Adrenal gland (tissue), 12 donors: ENCODE results near the gene ALOX12B. TPM values are rescaled to one million over a fixed set of nuclear protein-coding genes. Genes with fewer than 3 reads are reported as not detected.

Experiments used
- DNase-seq, 7 donors: peaks; one replicate each; pipeline ENCODE4 v3.0.0-alpha.2; 2019 to 2020
- H3K27ac ChIP-seq, 5 donors: fragments of 200-600 bp; sonication (generic) in 4 of 5; 1 replicate in 3 of 5; 2 replicates in 2 of 5; pipeline versions ENCODE4 v1.5.1 to v1.8.0; 2016 to 2020; ENCODE audit warnings: mild to moderate bottlenecking in 1 of 5
- H3K27me3 ChIP-seq: fragments of 200-600 bp; 2 replicates; pipeline ENCODE4 v1.8.0; 2021
- H3K36me3 ChIP-seq, 2 donors: fragments of 200-600 bp; replicated peaks in 1 of 2; 1 replicate in 1 of 2; 2 replicates in 1 of 2; pipeline versions ENCODE4 v1.5.1 to v1.8.0; 2018 to 2022
- H3K4me1 ChIP-seq, 2 donors: fragments of 200-600 bp; replicated peaks in 1 of 2; 1 replicate in 1 of 2; 2 replicates in 1 of 2; pipeline versions ENCODE4 v1.5.1 to v1.8.0; 2018 to 2021
- H3K4me3 ChIP-seq, 4 donors: fragments of 200-600 bp; sonication (generic) in 3 of 4; one replicate each; pipeline ENCODE4 v1.5.1; 2016 to 2018
- H3K9me3 ChIP-seq, 3 donors: fragments of 200-600 bp; sonication (generic) in 1 of 3; replicated peaks in 1 of 3; 1 replicate in 2 of 3; 2 replicates in 1 of 3; pipeline versions ENCODE4 v1.5.1 to v1.8.0; 2016 to 2021
- CTCF ChIP-seq, 6 experiments: fragments of 450-650 bp in 4 of 6; fragments of 200-600 bp in 2 of 6; sonication (generic) in 1 of 6; IDR thresholded peaks; 1 replicate in 5 of 6; 2 replicates in 1 of 6; pipeline versions ENCODE4 v1.5.1 to v1.8.0; 2016 to 2021; ENCODE audit warnings: antibody characterized with exemption in 6 of 6, mild to moderate bottlenecking in 2 of 6, moderate library complexity in 1 of 6
- POLR2A ChIP-seq, 2 donors: fragments of 450-650 bp; IDR thresholded peaks; one replicate each; pipeline ENCODE4 v1.6.1; 2017; ENCODE audit warnings: antibody characterized with exemption in 2 of 2, mild to moderate bottlenecking in 2 of 2, moderate library complexity in 1 of 2
- WGBS, 4 donors: extraction: QIAGEN DNeasy Blood & Tissue Kit in 2 of 4; methylation state at CpG; one replicate each; pipeline versions ENCODE4 v1.1.5 to v1.1.7; 2013 to 2017; 5-methylcytosine and 5-hydroxymethylcytosine counted together
- intact Hi-C, 2 donors: fragments of 100-400 bp; cut with DNase I; formaldehyde crosslinking; loops; one replicate each; pipeline versions ENCODE4 v1.14.1 to v1.15.0; 2022 to 2023
- polyA plus RNA-seq, 3 donors: library from polyadenylated mRNA; stranded (reverse); fragments of 200-250 nt in 2 of 3; fragments of 350-450 nt in 1 of 3; fragmentation: Illumina TruSeq in 1 of 3; extraction: RNeasy Lipid Tissue Mini Kit (QIAGEN cat#74804) in 1 of 3; gene quantifications; one replicate each; pipeline ENCODE4 v1.2.3, GENCODE V29; 2013 to 2014
- total RNA-seq, 9 donors: library from RNA; depleted of rRNA in 4 of 9; stranded (reverse); fragments of >200 nt in 4 of 9; fragments of 120-200 nt in 1 of 9; fragmentation: NEBNext Ultra II Directional in 1 of 9; extraction: Animal tissue kit (Norgen Biotek cat#: 25700) in 1 of 9; gene quantifications; one replicate each; pipeline versions ENCODE4 v1.1.0 to v1.2.4, GENCODE V29; 2013 to 2023
- donor health status: healthy with polysubstance abuse.
- donor health status: Bipolar disorder and iron deficiency.
- donor health status: DM: yes; HTN: yes; CAD: no.
- donor health status: DM: no; HTN: no; CAD: no.
- donor health status: DM: no; HTN: no; CAD: no.
- donor health status: DM: yes; HTN: yes; CAD: no.

ALOX12B gene
- total and polyA plus RNA-seq, 12 donors = not detected

- Histone ChIP-seq H3K36me3 (no peaks in the 10 kb centered on the region), H3K4me3 (no peak overlapping the region), H3K9me3 (no peaks in the 10 kb centered on the region), H3K4me1 (no peaks in the 10 kb centered on the region), H3K27me3 (peaks cover 22% of the 10 kb centered on the region), H3K27ac (no peak overlapping the region)
- 62 to 80% (median 71%) methylated on average over 4 of the region's 4 CpGs for WGBS, 4 donors
- intact Hi-C loops = no loop called here
- TF ChIP-seq CTCF (IDR thresholded peaks at IDR 0.05) = no peak
- no peak for TF ChIP-seq POLR2A (IDR thresholded peaks at IDR 0.05)
- DNase-seq = no peak
Measured at GRCh38 chr17:8067806-8068205, 19.7 kb downstream of the ALOX12B start.

GRCh38 chr17:8066841-8067775 is 20.4 kb downstream of the ALOX12B start:
- intact Hi-C loops = no loop called here
- no peak for DNase-seq
- H3K4me1 ChIP-seq = no peaks in the 10 kb centered on the region
- TF ChIP-seq CTCF (IDR thresholded peaks at IDR 0.05) (no peak), POLR2A (IDR thresholded peaks at IDR 0.05) (no peak)
- H3K36me3 ChIP-seq = no peaks in the 10 kb centered on the region
- H3K27me3 ChIP-seq = peaks cover 15% of the 10 kb centered on the region
- no peak overlapping the region for H3K27ac ChIP-seq
- no peaks in the 10 kb centered on the region for H3K9me3 ChIP-seq
- WGBS, 4 donors = 75 to 79% (median 77%) methylated on average over 7 to 15 of the region's 15 CpGs
- H3K4me3 ChIP-seq = no peak overlapping the region

GRCh38 chr17:8064561-8065019 is 22.9 kb downstream of the ALOX12B start:
- intact Hi-C loops = no loop called here
- no peak overlapping the region for H3K4me3 ChIP-seq
- TF ChIP-seq CTCF (IDR thresholded peaks at IDR 0.05) (no peak), POLR2A (IDR thresholded peaks at IDR 0.05) (no peak)
- H3K36me3 ChIP-seq = no peaks in the 10 kb centered on the region
- DNase-seq = no peak
- H3K4me1 ChIP-seq = no peaks in the 10 kb centered on the region
- H3K27ac ChIP-seq = no peak overlapping the region
- no peaks in the 10 kb centered on the region for H3K9me3 ChIP-seq
- peaks cover 14% of the 10 kb centered on the region for H3K27me3 ChIP-seq
- WGBS, 4 donors = 43 to 56% (median 46%) methylated on average over 4 to 6 of the region's 6 CpGs

GRCh38 chr17:8063761-8064534 is 23.6 kb downstream of the ALOX12B start:
- Histone ChIP-seq H3K4me1 (no peaks in the 10 kb centered on the region), H3K27ac (no peak overlapping the region), H3K9me3 (no peaks in the 10 kb centered on the region), H3K27me3 (peaks cover 14% of the 10 kb centered on the region), H3K4me3 (no peak overlapping the region), H3K36me3 (no peaks in the 10 kb centered on the region)
- WGBS, 4 donors = 14 to 16% (median 15%) methylated on average over 16 to 28 of the region's 28 CpGs
- intact Hi-C loops = no loop called here
- no peak for DNase-seq
- TF ChIP-seq POLR2A (IDR thresholded peaks at IDR 0.05) (no peak), CTCF (IDR thresholded peaks at IDR 0.05) (no peak)
